GM12875 (cell line): Measurements from ENCODE around the gene CCDC78.

Experiments used
- H3K4me3 ChIP-seq: one replicate; pipeline ENCODE4 v1.5.1; 2011; ENCODE audit warnings: low read depth, low read length, control low read depth
- CTCF ChIP-seq: IDR thresholded peaks from 2 replicates; pipeline ENCODE4 v1.5.1; 2011; ENCODE audit warnings: low read depth, mild to moderate bottlenecking, control low read depth, inconsistent platforms, low read length, moderate library complexity, borderline replicate concordance; ENCODE audit not compliant: insufficient read depth

CCDC78 gene

DNA sequence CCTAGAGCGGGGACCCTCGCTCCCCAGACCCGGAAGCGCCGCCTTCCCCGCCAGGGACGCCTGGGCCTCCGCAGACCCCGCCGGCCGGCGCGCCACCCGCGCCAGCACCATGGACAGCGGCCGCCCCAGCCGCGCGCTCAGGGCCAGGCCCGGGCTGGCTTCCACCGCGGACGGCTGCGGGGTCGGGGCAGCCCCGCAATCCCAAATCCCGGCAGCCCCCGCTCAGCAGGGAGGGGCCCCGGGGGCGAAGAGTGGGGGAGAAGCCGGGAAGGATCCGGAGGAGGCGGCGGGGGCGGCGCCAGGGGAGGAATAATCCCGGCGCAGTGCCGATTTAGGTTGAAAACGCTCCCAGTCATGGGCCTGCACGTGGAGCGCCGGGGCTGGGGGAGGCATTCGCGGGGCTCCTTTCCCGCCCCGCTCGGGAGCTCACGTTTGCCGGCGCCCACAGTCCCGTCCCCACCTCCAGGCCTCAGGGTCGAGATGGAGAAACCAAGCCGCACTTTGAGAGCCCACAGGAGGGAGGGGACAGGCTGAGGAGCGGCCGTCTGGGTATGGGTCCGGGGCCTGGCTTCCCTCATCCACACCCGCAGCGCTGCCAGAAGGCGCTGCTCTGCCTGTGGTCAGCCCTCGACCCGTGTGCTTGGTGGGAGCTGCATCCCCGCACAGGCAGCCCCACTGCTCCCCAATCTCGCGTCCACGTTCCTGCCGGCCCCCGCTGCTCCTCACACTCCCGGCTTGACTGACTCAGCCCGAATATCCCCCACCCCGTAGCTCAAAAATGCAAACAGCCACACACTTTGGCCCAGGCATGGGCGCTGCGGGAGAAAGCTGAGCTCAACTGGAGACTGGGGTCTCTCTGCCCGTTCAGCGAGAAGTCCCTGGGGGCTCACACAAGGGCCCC, 25.3 kb downstream of the CCDC78 start:
- H3K4me3 ChIP-seq = no peak overlapping the region
- TF ChIP-seq CTCF = no peak

DNA sequence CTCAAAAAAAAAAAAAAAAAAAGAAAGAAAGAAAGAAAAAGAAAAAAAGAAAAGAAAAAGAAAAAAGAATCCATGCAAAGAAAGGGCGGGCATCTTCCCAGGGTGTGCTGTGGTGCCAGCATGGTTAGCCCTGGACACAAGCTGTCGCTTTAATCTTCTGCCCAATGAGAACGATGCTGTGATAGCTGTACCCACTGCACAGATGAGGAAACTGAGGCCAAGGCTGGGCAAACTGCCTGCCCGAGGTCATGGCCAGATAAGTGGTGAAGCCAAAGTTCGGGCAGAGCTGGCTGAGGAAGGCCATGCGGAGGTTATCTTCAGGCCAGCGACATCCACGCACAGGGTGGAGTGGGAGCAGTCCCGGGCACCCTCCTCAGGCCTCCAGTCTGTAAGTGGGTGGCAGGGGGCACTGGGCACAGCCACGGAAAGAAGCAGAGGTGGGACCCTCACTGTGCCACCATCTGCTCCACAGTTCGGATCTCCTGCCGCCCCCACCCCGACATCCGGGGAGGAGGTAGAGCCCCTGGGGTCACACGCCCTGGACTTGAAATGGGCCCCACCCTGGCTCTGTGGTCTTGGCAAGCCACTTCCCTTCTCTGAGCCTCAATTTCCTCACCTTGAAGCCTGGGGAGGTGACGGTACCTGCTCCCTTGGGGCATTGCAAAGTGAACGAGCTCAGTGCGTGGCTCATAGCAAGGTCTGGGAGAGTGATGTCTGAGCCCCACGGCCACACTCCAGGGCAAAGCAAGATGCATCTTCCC, 27.2 kb downstream of the CCDC78 start:
- no peak overlapping the region for H3K4me3 ChIP-seq
- TF ChIP-seq CTCF = no peak

DNA sequence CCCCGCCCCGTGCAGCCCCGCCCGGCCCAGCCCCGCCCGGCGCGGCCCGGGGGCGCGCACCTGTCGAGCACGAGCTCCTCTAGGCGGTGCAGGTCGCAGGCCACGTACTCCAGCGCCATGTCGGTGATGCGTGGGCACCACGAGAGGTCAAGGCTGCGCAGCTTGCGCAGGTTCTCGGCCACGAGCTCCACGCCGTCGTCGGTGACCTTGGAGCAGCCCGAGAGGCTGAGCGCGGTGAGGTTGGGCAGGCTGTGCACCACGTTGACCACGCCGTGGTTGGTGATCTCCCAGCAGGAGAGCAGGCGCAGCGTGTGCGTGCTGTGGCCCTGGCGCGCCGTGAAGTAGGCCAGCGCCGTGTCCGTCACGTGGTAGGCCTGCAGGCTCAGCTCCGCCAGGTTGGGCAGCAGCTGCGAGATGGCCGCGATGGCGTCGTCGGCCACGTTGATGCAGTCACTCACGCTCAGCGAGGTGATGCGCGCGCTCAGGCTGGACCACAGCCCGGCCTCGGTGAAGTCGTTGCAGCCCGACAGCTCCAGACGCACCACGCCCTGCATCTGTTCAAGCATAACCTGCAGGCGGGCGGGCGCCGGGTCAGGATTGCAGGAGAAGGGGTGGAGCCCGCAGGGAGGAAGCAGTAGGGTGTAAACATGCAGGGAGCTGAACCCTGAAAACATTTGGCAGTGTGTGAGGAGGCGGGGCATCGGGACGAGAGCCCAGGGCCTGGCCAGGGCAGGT, 30.7 kb downstream of the CCDC78 start:
- H3K4me3 ChIP-seq = peak overlapping the region; percentile 26
- no peak for TF ChIP-seq CTCF

- no peak for TF ChIP-seq CTCF
- peak overlapping the region; percentile 29 for H3K4me3 ChIP-seq
These were observed 31.3 kb downstream of the CCDC78 start for GRCh38 chr16:694863-695354.

DNA sequence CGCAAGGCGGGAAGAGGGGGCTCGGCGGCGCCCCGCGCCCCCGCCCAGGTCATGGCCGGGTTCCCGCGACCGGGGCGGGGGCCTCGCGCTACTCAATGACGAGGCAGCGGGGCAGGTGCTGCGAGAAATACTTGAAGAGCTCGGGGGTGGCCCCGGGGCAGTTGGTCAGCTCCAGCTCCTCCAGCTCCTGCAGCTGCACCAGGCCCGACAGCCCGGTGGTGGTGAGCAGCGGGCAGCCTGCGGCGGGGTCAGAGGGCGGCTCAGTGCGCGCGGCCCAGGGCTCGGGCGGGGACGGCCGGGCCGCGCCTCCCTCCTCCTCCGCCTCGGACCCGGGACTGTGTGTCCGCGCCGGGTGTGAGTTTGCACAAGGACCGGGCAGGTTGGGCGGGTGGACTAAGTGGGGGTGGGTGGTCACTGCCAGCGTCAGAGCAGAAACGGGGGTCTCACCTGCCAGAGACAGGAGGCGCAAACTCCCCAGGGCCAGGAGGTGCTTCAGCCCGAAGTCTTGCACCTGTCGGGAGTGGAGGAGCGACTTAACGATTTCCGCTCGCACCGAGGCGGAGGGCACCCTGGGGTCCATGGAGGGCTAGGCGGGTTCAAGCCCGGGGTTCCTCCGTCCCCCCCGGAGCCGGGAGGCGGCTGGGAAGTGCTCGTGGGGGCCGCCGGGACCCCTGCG, 31.9 kb downstream of the CCDC78 start:
- no peak overlapping the region for H3K4me3 ChIP-seq
- TF ChIP-seq CTCF = no peak

GRCh38 chr16:693766-694165, 32.5 kb downstream of the CCDC78 start:
- no peak for TF ChIP-seq CTCF
- no peak overlapping the region for H3K4me3 ChIP-seq
